Endothelial cell of umbilical vein (primary cell): Measurements from ENCODE around the gene FCRL2. TPM values are rescaled to one million over a fixed set of nuclear protein-coding genes. Genes with fewer than 3 reads are reported as not detected.

Source experiments
- BruUV-seq: library from RNA; stranded (reverse); fragments of 400-500 nt; replicated peaks from 2 replicates; lab custom pipeline; 2021; lab: Mats Ljungman, UMichigan
- CTCF ChIA-PET: fragments of 300-600, 350-600 bp; sonication (Branson Sonifier 250); formaldehyde crosslinking; loops from one replicate; lab custom pipeline; 2021; ENCODE audit warnings: antibody characterized with exemption, inconsistent platforms; lab: Charles Lee
- POLR2A ChIA-PET: fragments of 300-600, 350-600 bp; sonication (Branson Sonifier 250); formaldehyde crosslinking; loops from one replicate; lab custom pipeline; 2021; ENCODE audit warnings: antibody characterized with exemption, inconsistent platforms; lab: Charles Lee
- DNase-seq: peaks from one replicate; pipeline ENCODE4 v3.0.0-alpha.2; 2011; ENCODE audit warnings: low read depth, low spot score
- FAIRE-seq: peaks from 2 replicates; lab custom pipeline; 2011; peaks lifted over from hg19 to GRCh38; lab: Jason Lieb, UNC
- H2AFZ ChIP-seq: 2 replicates; pipeline ENCODE4 v1.6.0; 2012; ENCODE audit warnings: low read depth, low read length, control low read depth, inconsistent platforms
- H3K27ac ChIP-seq: 2 replicates; pipeline ENCODE4 v1.5.1; 2011; ENCODE audit warnings: low read depth, mild to moderate bottlenecking, control low read depth, low read length, moderate library complexity; ENCODE audit not compliant: insufficient read depth
- H3K27me3 ChIP-seq, 2 experiments: 2 replicates each; pipeline versions ENCODE4 v1.6.0 to v1.6.1; 2011; ENCODE audit warnings: low read length in 2 of 2, mixed read lengths in 1 of 2; ENCODE audit not compliant: control insufficient read depth in 2 of 2, insufficient read depth in 2 of 2
- H3K36me3 ChIP-seq, 2 experiments: 2 replicates in 1 of 2; 3 replicates in 1 of 2; pipeline ENCODE4 v1.5.1; 2011; ENCODE audit warnings: low read length in 2 of 2, mild to moderate bottlenecking in 1 of 2, moderate library complexity in 1 of 2; ENCODE audit not compliant: control insufficient read depth in 2 of 2, insufficient read depth in 2 of 2; ENCODE audit errors: extremely low read depth in 1 of 2
- H3K4me1 ChIP-seq: 3 replicates; pipeline ENCODE4 v1.5.1; 2011; ENCODE audit warnings: mild to moderate bottlenecking, low read length; ENCODE audit not compliant: control insufficient read depth, insufficient read depth; ENCODE audit errors: extremely low read depth
- H3K4me2 ChIP-seq: 2 replicates; pipeline ENCODE4 v1.6.1; 2011; ENCODE audit warnings: low read length, control low read depth, mixed read lengths; ENCODE audit not compliant: insufficient read depth
- H3K4me3 ChIP-seq, 3 experiments: fragments of 200-600 bp in 1 of 3; sonication (generic), shearing (Covaris generic) in 1 of 3; replicated peaks in 1 of 3; 2 replicates each; pipeline ENCODE4 v1.5.1; 2011 to 2016; ENCODE audit warnings: control low read depth in 3 of 3, low read length in 3 of 3, mild to moderate bottlenecking in 2 of 3, inconsistent platforms in 1 of 3, low read depth in 1 of 3, moderate library complexity in 1 of 3; ENCODE audit not compliant: insufficient read depth in 1 of 3
- H3K79me2 ChIP-seq: 2 replicates; pipeline ENCODE4 v1.6.0; 2012; ENCODE audit warnings: low read length, inconsistent platforms; ENCODE audit not compliant: control insufficient read depth, insufficient read depth
- H3K9ac ChIP-seq: replicated peaks from 2 replicates; pipeline ENCODE3; 2011; ENCODE audit warnings: low read length, control low read depth; ENCODE audit not compliant: insufficient read depth; ENCODE audit errors: extremely low read depth
- H3K9me1 ChIP-seq: replicated peaks from 3 replicates; pipeline ENCODE4 v1.6.0; 2011; ENCODE audit warnings: mild to moderate bottlenecking, low read length; ENCODE audit not compliant: control insufficient read depth, insufficient read depth; ENCODE audit errors: extremely low read depth
- H3K9me3 ChIP-seq: replicated peaks from 2 replicates; pipeline ENCODE4 v1.5.1; 2012; ENCODE audit warnings: low read length, inconsistent platforms; ENCODE audit not compliant: control insufficient read depth, insufficient read depth
- H4K20me1 ChIP-seq: replicated peaks from 2 replicates; pipeline ENCODE3; 2011; ENCODE audit warnings: mild to moderate bottlenecking, low read length; ENCODE audit not compliant: control insufficient read depth, insufficient read depth; ENCODE audit errors: extremely low read depth
- CTCF ChIP-seq, 2 donors: IDR thresholded peaks; 1 replicate in 1 of 2; 2 replicates in 1 of 2; pipeline ENCODE4 v1.5.1; 2011; ENCODE audit warnings: low read length in 2 of 2, mild to moderate bottlenecking in 2 of 2, moderate library complexity in 2 of 2, control low read depth in 1 of 2, inconsistent platforms in 1 of 2, low read depth in 1 of 2; ENCODE audit not compliant: insufficient read depth in 1 of 2; ENCODE audit errors: extremely low read depth in 1 of 2
- EZH2 ChIP-seq: IDR thresholded peaks from 2 replicates; pipeline ENCODE4 v1.6.1; 2012; ENCODE audit warnings: borderline replicate concordance, low read depth, mild to moderate bottlenecking, moderate library complexity, low read length, inconsistent platforms; ENCODE audit not compliant: severe bottlenecking
- FOS ChIP-seq: IDR thresholded peaks from 2 replicates; pipeline ENCODE4 v1.6.1; 2011; ENCODE audit warnings: mild to moderate bottlenecking, low read length, moderate library complexity, borderline replicate concordance; ENCODE audit not compliant: insufficient read depth
- GATA2 ChIP-seq: IDR thresholded peaks from 2 replicates; pipeline ENCODE4 v1.7.0; 2011; ENCODE audit warnings: low read depth, mild to moderate bottlenecking, moderate library complexity, mixed read lengths, low read length; ENCODE audit not compliant: insufficient read length, insufficient read depth
- JUN ChIP-seq: IDR thresholded peaks from 2 replicates; pipeline ENCODE4 v1.6.1; 2011; ENCODE audit warnings: borderline replicate concordance, low read depth; ENCODE audit not compliant: insufficient read length, insufficient read depth
- MAX ChIP-seq: IDR thresholded peaks from 2 replicates; pipeline ENCODE4 v1.6.1; 2011; ENCODE audit not compliant: insufficient read depth, insufficient read length
- MYC ChIP-seq: IDR thresholded peaks from one replicate; pipeline ENCODE4 v1.6.1; 2011; ENCODE audit warnings: mild to moderate bottlenecking, low read depth, low read length
- POLR2A ChIP-seq: IDR thresholded peaks from 2 replicates; pipeline ENCODE4 v1.6.1; 2012; ENCODE audit warnings: low read depth, mild to moderate bottlenecking, control low read depth, low read length
- POLR2AphosphoS5 ChIP-seq: IDR thresholded peaks from 2 replicates; pipeline ENCODE4 v1.6.1; 2012; ENCODE audit warnings: low read depth, mild to moderate bottlenecking, control low read depth, low read length, moderate library complexity; ENCODE audit not compliant: insufficient read depth
- dilution Hi-C: fragments of 300-500 bp; cut with MboI; formaldehyde crosslinking; loops from one replicate; pipeline ENCODE4 v1.15.0; 2019; ENCODE audit warnings: low sequenced_read_pairs; ENCODE audit not compliant: extremely low pct_ligation_motif_present
- intact Hi-C: fragments of 100-400 bp; cut with micrococcal nuclease; formaldehyde crosslinking; loops from one replicate; pipeline ENCODE4 v1.10.0; 2022
- polyA plus RNA-seq, 4 experiments: library from polyadenylated mRNA; depleted of rRNA in 3 of 4; stranded (reverse) in 3 of 4; unstranded in 1 of 4; fragments of >200 nt; gene quantifications; 2 replicates each; pipeline versions ENCODE4 v1.2.1 to v1.2.3, GENCODE V29; 2011 to 2012; ENCODE audit warnings: missing spikeins in 1 of 4
- total RNA-seq: library from RNA; stranded (reverse); gene quantifications from 2 replicates; pipeline ENCODE4 v1.2.3, GENCODE V29; 2021

The FCRL2 gene
- total and polyA plus RNA-seq, 2 donors (not counting 3 experiments of a cell fraction or from before 2014, with no cell fraction given) = not detected

GRCh38 chr1:157806431-157807149 is 29.7 kb upstream of the FCRL2 start:
- Histone ChIP-seq H3K9me3 (no peaks in the 10 kb centered on the region), H2AFZ (no peak overlapping the region), H3K4me3 (no peak overlapping the region), H3K36me3 (no peaks in the 10 kb centered on the region), H4K20me1 (no peaks in the 10 kb centered on the region), H3K4me2 (no peak overlapping the region), H3K9ac (no peak overlapping the region), H3K27ac (no peak overlapping the region), H3K79me2 (no peaks in the 10 kb centered on the region), H3K4me1 (no peaks in the 10 kb centered on the region), H3K27me3 (no peaks in the 10 kb centered on the region), H3K9me1 (no peaks in the 10 kb centered on the region)
- FAIRE-seq (no peak), DNase-seq (no peak)
- no TSS peak for BruUV-seq
- dilution Hi-C loops = no loop called here
- POLR2A ChIA-PET = no interaction called here
- intact Hi-C loops = no loop called here
- CTCF ChIA-PET = no interaction called here
- TF ChIP-seq EZH2 (no peak), MAX (no peak), POLR2AphosphoS5 (no peak), JUN (no peak), MYC (no peak), CTCF (IDR thresholded peaks at IDR 0.05; ENCODE audit: extremely low read depth in 1 of 2, insufficient read depth in 1 of 2, low read depth in 1 of 2, low read length in 2 of 2) (no peak), FOS (no peak), GATA2 (no peak), POLR2A (no peak)
